ENCODE measurements around the gene MICB. TPM values are rescaled to one million over a fixed set of nuclear protein-coding genes. Genes with fewer than 3 reads are reported as not detected.

MICB gene
- total and polyA plus RNA-seq, 9 of the 15 experiments (the other 6 are each of a cell fraction or from before 2014, with no cell fraction given), result 13.3 to 34.5 (median 19.8) TPM

GRCh38 chr6:31498748-31499147 lies 803 bp downstream of the MICB start (continued):
- peak; percentile 47; the same call in 1 of the 2 replicates for TF ChIP-seq NKRF (IDR thresholded peaks at IDR 0.05; ENCODE audit: borderline replicate concordance)
- TF ChIP-seq BRD4 (IDR thresholded peaks at IDR 0.05), result no peak
- peak; percentile 48; the same call in 1 of the 2 replicates for TF ChIP-seq CC2D1A (IDR thresholded peaks at IDR 0.05)
- TF ChIP-seq ZNF551 (CRISPR knock-in tag; IDR thresholded peaks at IDR 0.05), result no peak
- no peak for TF ChIP-seq C11orf30 (IDR thresholded peaks at IDR 0.05; ENCODE audit: low read depth)
- TF ChIP-seq FOXA3 (CRISPR knock-in tag; conservative IDR thresholded peaks at IDR 0.05 in 1 of 2, IDR thresholded peaks at IDR 0.05 in 1 of 2), result no peak
- TF ChIP-seq PRDM10 (IDR thresholded peaks at IDR 0.05; ENCODE audit: partially characterized antibody), result peak; percentile 16
- TF ChIP-seq PKNOX1 (IDR thresholded peaks at IDR 0.05), result no peak
- TF ChIP-seq ZBTB40 (IDR thresholded peaks at IDR 0.05), result no peak
- no peak for TF ChIP-seq ZBTB40 (CRISPR knock-in tag; IDR thresholded peaks at IDR 0.05)
- no peak for TF ChIP-seq POLR2B (IDR thresholded peaks at IDR 0.05; ENCODE audit: low read depth, partially characterized antibody)

Measured in K562 (cell line).